K562 treated with DMSO at 1 percent for 12 hours (cell line): Measurements from ENCODE around the gene APOBEC4. TPM values are rescaled to one million over a fixed set of nuclear protein-coding genes. Genes with fewer than 3 reads are reported as not detected.

Source experiments
- total RNA-seq: library from RNA; unstranded; fragments of 300-600 nt; gene quantifications from 2 replicates; pipeline ENCODE4 v1.2.3, GENCODE V29; 2022; ENCODE audit not compliant: insufficient read depth

The APOBEC4 gene
- not detected in 2 replicates for total RNA-seq

GRCh38 chr1:183652547-183653461 is at the start of gene APOBEC4:
Gene APOBEC4 (minus strand): TSS chr1:183653316. CDS start chr1:183648781, 4,535 bp downstream.

GRCh38 chr1:183635606-183636333 is 17.3 kb downstream of the APOBEC4 start, which contains the start of gene ARPC5:
Gene ARPC5 (minus strand): TSS chr1:183635783. CDS start chr1:183635659, 124 bp downstream.

Other genes with a start within 250 kb of the APOBEC4 start
- gene NMNAT2, start 234.9 kb downstream of the APOBEC4 start, total RNA-seq: not detected in 2 replicates
- 11.7 and 40.9 TPM in 2 replicates for gene SMG7, start 180.8 kb downstream of the APOBEC4 start, total RNA-seq
- gene NCF2, start 62.9 kb downstream of the APOBEC4 start, total RNA-seq: 0.54 TPM in 1 of 2 replicates, not detected in the other
- gene ARPC5, start 17.5 kb downstream of the APOBEC4 start, total RNA-seq: 114 and 162 TPM in 2 replicates
- gene RGL1, start 151.8 kb upstream of the APOBEC4 start, total RNA-seq: 0.16 TPM in 1 of 2 replicates, not detected in the other